ENCODE measurements around the gene DGKA.

GRCh38 chr12:55922126-55922525 is 8.8 kb upstream of the DGKA start:
- TF ChIP-seq POLR2AphosphoS5 (IDR thresholded peaks at IDR 0.05; ENCODE audit: low read depth) (no peak), EZH2 (IDR thresholded peaks at IDR 0.05; ENCODE audit: low read depth, unreplicated experiment) (no peak), JUNB (IDR thresholded peaks at IDR 0.05; ENCODE audit: unreplicated experiment) (no peak), CTCF (conservative IDR thresholded peaks at IDR 0.05; ENCODE audit: low read depth in 2 of 2) (no peak), REST (IDR thresholded peaks at IDR 0.05; ENCODE audit: unreplicated experiment) (no peak), STAT1 (IDR thresholded peaks at IDR 0.05; ENCODE audit: unreplicated experiment) (no peak), EZH2phosphoT487 (IDR thresholded peaks at IDR 0.05; ENCODE audit: unreplicated experiment) (no peak), ZNF114 (CRISPR knock-in tag; IDR thresholded peaks at IDR 0.05) (no peak), NANOG (IDR thresholded peaks at IDR 0.05; ENCODE audit: borderline replicate concordance) (no peak), CREB1 (CRISPR knock-in tag; IDR thresholded peaks at IDR 0.05; ENCODE audit: low read depth) (no peak), ETS1 (IDR thresholded peaks at IDR 0.05) (no peak), ZNF462 (CRISPR knock-in tag; IDR thresholded peaks at IDR 0.05) (no peak), ZNF331 (CRISPR knock-in tag; IDR thresholded peaks at IDR 0.05; ENCODE audit: low read depth) (no peak)

Measured in GM23338 (cell line).